ENCODE measurements around the gene TMEM18. TPM values are rescaled to one million over a fixed set of nuclear protein-coding genes. Genes with fewer than 3 reads are reported as not detected.
A peak's percentile ranks its signal among the peaks of the same experiment; 100 is the strongest.

TMEM18 gene
- total and polyA plus RNA-seq, 2 of the 13 experiments (the other 11 are each of a cell fraction or from before 2014, with no cell fraction given) = 45.9 to 49.4 TPM

DNA sequence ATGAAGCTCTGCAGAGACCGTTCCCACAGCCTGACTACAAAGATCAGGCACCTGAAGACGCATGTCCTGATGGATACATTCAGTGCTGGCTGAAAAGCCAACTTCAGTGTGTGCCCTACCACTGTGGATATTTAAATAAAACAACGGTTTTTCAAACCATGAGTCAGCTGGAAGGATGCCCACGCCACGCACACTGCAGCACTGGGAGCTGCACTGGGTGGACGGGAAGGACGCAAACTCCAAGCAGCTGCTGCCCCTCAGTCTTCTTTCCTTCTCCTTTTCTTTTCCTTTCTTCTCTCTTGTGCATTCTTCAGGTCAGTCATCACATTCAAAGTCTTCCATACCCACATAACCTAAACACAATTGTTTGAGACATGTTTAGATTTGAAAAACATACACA lies 7.9 kb downstream of the TMEM18 start:
- Histone ChIP-seq H3K4me2 (ENCODE audit: low read depth, low read length) (no peak overlapping the region), H3K27me3 (ENCODE audit: control insufficient read depth in 1 of 2, insufficient read depth in 2 of 2, low read length in 2 of 2) (no peaks in the 10 kb centered on the region), H3K4me1 (ENCODE audit: insufficient read depth, low read length) (no peaks in the 10 kb centered on the region), H4K20me1 (ENCODE audit: insufficient read depth, low read length) (no peaks in the 10 kb centered on the region), H3K9ac (ENCODE audit: insufficient read depth, low read depth, low read length) (no peak overlapping the region), H2AFZ (ENCODE audit: low read length) (no peak overlapping the region), H3K27ac (ENCODE audit: extremely low read length, insufficient read depth, low read length) (no peak overlapping the region), H3K4me3 (replicated peaks in 1 of 3; ENCODE audit: insufficient read depth in 1 of 3, low read depth in 2 of 3, low read length in 3 of 3) (no peak overlapping the region), H3K9me3 (ENCODE audit: low read length) (no peaks in the 10 kb centered on the region), H3K79me2 (ENCODE audit: insufficient read depth, low read length) (peaks cover 13% of the 10 kb centered on the region), H3K36me3 (replicated peaks in 1 of 2; ENCODE audit: control insufficient read depth in 1 of 2, insufficient read depth in 2 of 2, low read length in 2 of 2) (peaks cover 39 to 62% of the 10 kb centered on the region in 2 experiments)
- intact Hi-C loops (cut with micrococcal nuclease; ENCODE audit: unreplicated experiment) (no loop called here), in situ Hi-C loops (cut with HindIII; ENCODE audit: extremely low pct_ligation_motif_present, low pct_unique_long_range_greater_than_20kb) (no loop called here)
- POLR2A ChIA-PET = no interaction called here
- ATAC-seq = no peak
- BruUV-seq (replicated peaks) = TSS peak; percentile 23
- no peak for DNase-seq (ENCODE audit: low spot score)
- WGBS (ENCODE audit: low lambda C conversion rate) = 93% methylated on average over 7 of the region's 7 CpGs
- CTCF ChIA-PET (ENCODE audit: low intra/inter-chr PET ratio, low total read pairs) = no interaction called here
- FAIRE-seq = no peak
- no peak for TF ChIP-seq ZNF160 (CRISPR knock-in tag; IDR thresholded peaks at IDR 0.05)
- TF ChIP-seq, protein P1, sequence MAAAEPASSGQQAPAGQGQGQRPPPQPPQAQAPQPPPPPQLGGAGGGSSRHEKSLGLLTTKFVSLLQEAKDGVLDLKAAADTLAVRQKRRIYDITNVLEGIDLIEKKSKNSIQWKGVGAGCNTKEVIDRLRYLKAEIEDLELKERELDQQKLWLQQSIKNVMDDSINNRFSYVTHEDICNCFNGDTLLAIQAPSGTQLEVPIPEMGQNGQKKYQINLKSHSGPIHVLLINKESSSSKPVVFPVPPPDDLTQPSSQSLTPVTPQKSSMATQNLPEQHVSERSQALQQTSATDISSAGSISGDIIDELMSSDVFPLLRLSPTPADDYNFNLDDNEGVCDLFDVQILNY (CRISPR knock-in tag; conservative IDR thresholded peaks at IDR 0.05) = no peak
- no peak for TF ChIP-seq MNT (IDR thresholded peaks at IDR 0.05)
- TF ChIP-seq, protein P2, sequence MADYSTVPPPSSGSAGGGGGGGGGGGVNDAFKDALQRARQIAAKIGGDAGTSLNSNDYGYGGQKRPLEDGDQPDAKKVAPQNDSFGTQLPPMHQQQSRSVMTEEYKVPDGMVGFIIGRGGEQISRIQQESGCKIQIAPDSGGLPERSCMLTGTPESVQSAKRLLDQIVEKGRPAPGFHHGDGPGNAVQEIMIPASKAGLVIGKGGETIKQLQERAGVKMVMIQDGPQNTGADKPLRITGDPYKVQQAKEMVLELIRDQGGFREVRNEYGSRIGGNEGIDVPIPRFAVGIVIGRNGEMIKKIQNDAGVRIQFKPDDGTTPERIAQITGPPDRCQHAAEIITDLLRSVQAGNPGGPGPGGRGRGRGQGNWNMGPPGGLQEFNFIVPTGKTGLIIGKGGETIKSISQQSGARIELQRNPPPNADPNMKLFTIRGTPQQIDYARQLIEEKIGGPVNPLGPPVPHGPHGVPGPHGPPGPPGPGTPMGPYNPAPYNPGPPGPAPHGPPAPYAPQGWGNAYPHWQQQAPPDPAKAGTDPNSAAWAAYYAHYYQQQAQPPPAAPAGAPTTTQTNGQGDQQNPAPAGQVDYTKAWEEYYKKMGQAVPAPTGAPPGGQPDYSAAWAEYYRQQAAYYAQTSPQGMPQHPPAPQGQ (CRISPR knock-in tag; IDR thresholded peaks at IDR 0.05; ENCODE audit: borderline replicate concordance) = no peak
- no peak for TF ChIP-seq ZBTB7A (CRISPR knock-in tag; IDR thresholded peaks at IDR 0.05)
- TF ChIP-seq, protein P3, sequence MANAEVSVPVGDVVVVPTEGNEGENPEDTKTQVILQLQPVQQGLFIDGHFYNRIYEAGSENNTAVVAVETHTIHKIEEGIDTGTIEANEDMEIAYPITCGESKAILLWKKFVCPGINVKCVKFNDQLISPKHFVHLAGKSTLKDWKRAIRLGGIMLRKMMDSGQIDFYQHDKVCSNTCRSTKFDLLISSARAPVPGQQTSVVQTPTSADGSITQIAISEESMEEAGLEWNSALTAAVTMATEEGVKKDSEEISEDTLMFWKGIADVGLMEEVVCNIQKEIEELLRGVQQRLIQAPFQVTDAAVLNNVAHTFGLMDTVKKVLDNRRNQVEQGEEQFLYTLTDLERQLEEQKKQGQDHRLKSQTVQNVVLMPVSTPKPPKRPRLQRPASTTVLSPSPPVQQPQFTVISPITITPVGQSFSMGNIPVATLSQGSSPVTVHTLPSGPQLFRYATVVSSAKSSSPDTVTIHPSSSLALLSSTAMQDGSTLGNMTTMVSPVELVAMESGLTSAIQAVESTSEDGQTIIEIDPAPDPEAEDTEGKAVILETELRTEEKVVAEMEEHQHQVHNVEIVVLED (CRISPR knock-in tag; IDR thresholded peaks at IDR 0.05; ENCODE audit: borderline replicate concordance) = no peak
- no peak for TF ChIP-seq ZNF350 (CRISPR knock-in tag; IDR thresholded peaks at IDR 0.05; ENCODE audit: borderline replicate concordance, low read depth)
- TF ChIP-seq CCAR2 (optimal IDR thresholded peaks at IDR 0.05; ENCODE audit: low read depth, low read length) = no peak
- no peak for TF ChIP-seq TBX3 (IDR thresholded peaks at IDR 0.05; ENCODE audit: borderline replicate concordance)
- TF ChIP-seq MYC (CRISPR knock-in tag; IDR thresholded peaks at IDR 0.05; ENCODE audit: borderline replicate concordance) = no peak
- TF ChIP-seq PBX3 (CRISPR knock-in tag; IDR thresholded peaks at IDR 0.05; ENCODE audit: borderline replicate concordance) = no peak
- no peak for TF ChIP-seq BRCA1 (CRISPR knock-in tag; IDR thresholded peaks at IDR 0.05)
- no peak for TF ChIP-seq SAP130 (CRISPR knock-in tag; IDR thresholded peaks at IDR 0.05; ENCODE audit: low read depth)
- no peak for TF ChIP-seq ZSCAN12 (CRISPR knock-in tag; IDR thresholded peaks at IDR 0.05)
- no peak for TF ChIP-seq ZFP36L2 (CRISPR knock-in tag; IDR thresholded peaks at IDR 0.05)
- TF ChIP-seq, protein P4, sequence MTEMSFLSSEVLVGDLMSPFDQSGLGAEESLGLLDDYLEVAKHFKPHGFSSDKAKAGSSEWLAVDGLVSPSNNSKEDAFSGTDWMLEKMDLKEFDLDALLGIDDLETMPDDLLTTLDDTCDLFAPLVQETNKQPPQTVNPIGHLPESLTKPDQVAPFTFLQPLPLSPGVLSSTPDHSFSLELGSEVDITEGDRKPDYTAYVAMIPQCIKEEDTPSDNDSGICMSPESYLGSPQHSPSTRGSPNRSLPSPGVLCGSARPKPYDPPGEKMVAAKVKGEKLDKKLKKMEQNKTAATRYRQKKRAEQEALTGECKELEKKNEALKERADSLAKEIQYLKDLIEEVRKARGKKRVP (CRISPR knock-in tag; IDR thresholded peaks at IDR 0.05) = no peak
- TF ChIP-seq ZNF251 (CRISPR knock-in tag; IDR thresholded peaks at IDR 0.05) = no peak
- TF ChIP-seq FOSL1 (CRISPR knock-in tag; IDR thresholded peaks at IDR 0.05; ENCODE audit: borderline replicate concordance) = no peak

Data from HepG2 (cell line).